Activated naive CD8-positive, alpha-beta T cell treated with anti-CD3 and anti-CD28 coated beads, Interleukin-2, amount 50 U/mL, for 24 hours (primary cell): ENCODE results near the gene PTEN.
"Not testable (repeated sequence)": the region's sequence is repeated elsewhere in the genome, so short reads cannot be mapped to it uniquely, and the experiment has no call there.

Experiments
- ATAC-seq: fragments of 150-1000 bp; cut with Tn5 transposase; one replicate; pipeline ENCODE4 v1.10.0; 2021
- DNase-seq: peaks from one replicate; pipeline ENCODE4 v3.0.0; 2021
- H3K27ac Mint-ChIP-seq: one replicate; pipeline ENCODE4 v1.8.0; 2021; ENCODE audit warnings: mild to moderate bottlenecking, mixed read lengths
- H3K27me3 Mint-ChIP-seq: one replicate; pipeline ENCODE4 v1.8.0; 2021; ENCODE audit warnings: mixed read lengths
- H3K36me3 Mint-ChIP-seq: one replicate; pipeline ENCODE4 v1.8.0; 2021; ENCODE audit warnings: low read depth, mixed read lengths
- H3K4me1 Mint-ChIP-seq: one replicate; pipeline ENCODE4 v1.8.0; 2021; ENCODE audit warnings: mixed read lengths
- H3K4me3 Mint-ChIP-seq: one replicate; pipeline ENCODE4 v1.8.0; 2021; ENCODE audit warnings: mild to moderate bottlenecking, moderate library complexity, mixed read lengths
- H3K9me3 Mint-ChIP-seq: one replicate; pipeline ENCODE4 v1.8.0; 2021; ENCODE audit warnings: mixed read lengths

The PTEN gene

DNA sequence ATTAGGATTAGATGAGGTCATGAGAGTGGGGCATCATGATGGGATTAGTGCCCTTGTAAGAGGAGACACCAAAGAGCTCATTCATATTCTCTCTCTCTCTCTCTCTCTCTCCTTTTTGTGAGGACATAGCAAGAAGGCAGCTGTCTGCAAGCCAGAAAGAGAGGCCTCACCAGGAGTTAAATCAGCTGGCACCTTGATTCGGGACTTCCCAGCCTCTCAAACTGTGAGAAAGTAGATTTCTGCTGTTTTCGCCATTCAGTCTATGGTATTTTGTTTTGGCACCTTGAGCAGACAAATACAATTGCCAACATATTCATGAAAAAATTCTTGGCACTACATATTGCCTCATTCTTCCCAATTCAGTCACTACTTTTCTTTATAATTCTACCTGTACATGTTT lies 24.8 kb upstream of the PTEN start:
- Mint-ChIP-seq H3K4me3 (no peak overlapping the region), H3K27me3 (no peaks in the 10 kb centered on the region), H3K9me3 (peaks cover 6% of the 10 kb centered on the region), H3K27ac (no peak overlapping the region), H3K4me1 (no peaks in the 10 kb centered on the region), H3K36me3 (peaks cover 1% of the 10 kb centered on the region)
- ATAC-seq: no peak
- DNase-seq: no peak

DNA sequence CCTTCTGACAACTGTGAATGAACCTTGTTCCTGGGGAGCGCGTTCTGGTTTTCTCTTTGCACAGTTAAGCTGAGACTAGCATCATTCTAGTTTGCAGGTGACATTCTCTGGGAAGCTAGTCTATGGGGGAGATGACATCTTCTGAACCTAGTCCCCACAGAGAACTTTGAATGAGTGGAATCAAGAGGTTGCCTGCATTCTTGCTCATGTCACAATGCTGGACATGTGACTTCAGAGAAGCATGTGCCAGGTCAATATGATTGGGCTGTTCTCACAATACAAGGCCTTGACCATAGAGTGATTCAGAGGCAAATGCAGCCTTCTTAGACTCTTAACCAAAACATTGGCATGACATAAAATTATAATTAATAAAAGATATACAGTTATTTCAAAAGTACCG lies 22.2 kb upstream of the PTEN start:
- no peaks in the 10 kb centered on the region for H3K27me3 Mint-ChIP-seq
- H3K4me1 Mint-ChIP-seq: no peaks in the 10 kb centered on the region
- ATAC-seq (no peak), DNase-seq (no peak)
- no peak overlapping the region for H3K27ac Mint-ChIP-seq
- H3K9me3 Mint-ChIP-seq: peaks cover 6% of the 10 kb centered on the region
- H3K36me3 Mint-ChIP-seq: peaks cover 1% of the 10 kb centered on the region
- no peak overlapping the region for H3K4me3 Mint-ChIP-seq

DNA sequence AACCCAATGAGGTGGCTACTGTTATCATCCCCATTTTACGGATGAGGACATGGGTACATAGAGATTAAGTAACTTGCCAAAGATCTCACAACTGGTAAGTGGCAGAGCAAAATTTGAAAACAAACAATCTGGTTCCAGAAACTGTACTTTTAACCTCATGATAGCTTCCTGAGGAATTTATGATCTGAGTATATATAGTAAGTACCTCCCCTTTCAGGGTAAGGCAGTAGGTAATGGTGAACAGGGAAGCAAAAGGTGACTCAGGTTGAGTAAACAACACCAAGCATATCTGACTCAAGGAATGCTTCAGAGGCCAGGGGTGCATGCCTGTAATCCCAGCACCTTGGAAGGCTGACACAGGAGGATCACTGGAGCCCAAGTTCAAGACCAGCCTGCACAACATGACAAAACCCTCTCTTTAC lies 21.2 kb upstream of the PTEN start:
- H3K9me3 Mint-ChIP-seq: no peaks in the 10 kb centered on the region
- ATAC-seq: no peak

DNA sequence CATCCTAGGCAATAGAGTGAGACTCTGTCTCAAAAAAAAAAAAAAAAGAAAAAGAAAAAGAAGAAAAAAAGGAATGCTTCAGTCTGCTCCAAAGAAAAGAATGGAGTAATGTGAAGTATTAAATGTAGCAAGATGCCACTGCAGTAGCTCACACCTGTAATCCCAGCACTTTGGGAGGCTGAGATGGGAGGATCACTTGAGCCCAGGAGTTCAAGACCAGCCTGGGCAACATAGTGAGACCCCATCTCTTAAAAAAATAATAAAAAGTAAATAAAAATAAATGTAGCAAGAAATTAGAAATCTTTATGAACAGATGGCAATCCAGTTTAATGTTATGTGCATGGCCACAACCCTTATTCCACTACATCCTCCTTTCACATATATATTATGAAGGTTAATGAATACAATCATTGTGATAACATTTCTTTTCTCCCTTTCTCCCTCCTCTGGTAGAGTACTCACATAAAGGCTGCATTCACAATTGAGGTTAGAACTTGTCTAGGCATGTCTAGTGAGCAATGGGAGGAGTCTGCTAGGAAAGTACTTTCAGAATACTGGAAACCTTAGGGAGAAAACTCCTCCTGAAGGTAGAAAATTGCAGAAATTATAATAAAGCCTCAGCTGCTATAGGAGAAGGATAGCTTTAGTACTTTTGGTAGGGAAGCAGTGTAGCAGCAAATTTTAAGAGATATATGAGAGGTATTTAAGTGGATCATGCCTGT lies 20.5 kb upstream of the PTEN start:
- no peaks in the 10 kb centered on the region for H3K27me3 Mint-ChIP-seq
- H3K9me3 Mint-ChIP-seq: no peaks in the 10 kb centered on the region
- H3K4me1 Mint-ChIP-seq: no peaks in the 10 kb centered on the region
- no peak for ATAC-seq
- DNase-seq: no peak
- no peak overlapping the region for H3K27ac Mint-ChIP-seq
- H3K36me3 Mint-ChIP-seq: no peaks in the 10 kb centered on the region
- no peak overlapping the region for H3K4me3 Mint-ChIP-seq

More for the DNA sequence above, 21.2 kb upstream of the PTEN start:
- Mint-ChIP-seq H3K4me1 (no peaks in the 10 kb centered on the region), H3K36me3 (peaks cover under 1% of the 10 kb centered on the region), H3K4me3 (no peak overlapping the region), H3K27me3 (no peaks in the 10 kb centered on the region), H3K27ac (no peak overlapping the region)
- no peak for DNase-seq

DNA sequence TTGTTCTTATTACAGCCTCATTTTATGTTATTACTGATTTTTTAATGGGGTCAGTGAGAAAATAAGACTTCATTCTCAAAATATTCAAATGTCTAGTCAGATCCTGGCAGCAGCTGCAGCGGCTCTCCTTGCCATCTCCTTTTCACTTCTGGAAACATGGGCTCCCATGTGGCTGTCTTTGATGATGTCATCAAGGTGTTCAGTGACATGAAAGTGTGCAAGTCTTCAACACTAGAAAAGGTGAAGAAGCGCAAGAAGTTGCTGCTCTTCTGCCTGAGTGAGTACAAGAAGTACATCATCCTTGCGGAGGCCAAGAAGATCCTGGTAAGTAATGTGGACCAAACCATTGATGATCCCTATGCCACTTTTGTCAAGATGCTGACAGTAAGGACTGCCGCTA lies 19.7 kb upstream of the PTEN start:
- Mint-ChIP-seq H3K4me1 (no peaks in the 10 kb centered on the region), H3K36me3 (no peaks in the 10 kb centered on the region)

DNA sequence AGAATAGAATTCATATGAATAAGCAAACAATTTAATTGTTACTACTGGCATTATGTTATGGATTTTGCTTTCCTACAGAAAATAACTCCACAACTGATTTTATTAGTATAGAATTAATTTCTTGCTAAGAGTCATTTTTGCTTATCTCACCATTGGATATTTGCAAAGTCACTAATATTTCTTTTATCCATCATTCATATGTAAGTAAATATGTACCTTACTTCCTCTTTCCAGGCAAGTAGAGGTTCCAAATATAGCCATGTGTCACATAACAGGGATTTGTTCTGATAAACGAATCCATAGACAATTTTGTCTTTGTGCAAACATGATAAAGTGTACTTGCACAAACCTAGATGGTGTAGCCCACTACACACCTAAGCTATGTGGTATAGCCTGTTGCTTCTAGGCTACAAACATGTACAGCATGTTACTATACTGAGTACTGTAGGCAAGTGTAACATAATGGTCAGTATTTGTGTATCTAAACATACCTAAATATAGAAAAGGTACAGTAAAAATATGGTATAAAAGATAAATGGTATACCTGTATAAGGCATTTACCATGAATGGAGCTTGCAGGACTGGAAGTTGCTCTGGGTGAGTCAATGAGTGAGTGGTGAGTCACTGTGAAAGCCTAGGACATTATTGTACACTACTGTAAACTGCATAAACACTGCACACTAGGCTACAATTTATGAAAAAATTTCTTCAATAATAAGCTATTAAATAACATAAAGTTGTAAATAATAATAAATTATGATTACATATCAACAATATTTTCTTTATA lies 18.4 kb upstream of the PTEN start:
- no peaks in the 10 kb centered on the region for H3K4me1 Mint-ChIP-seq
- ATAC-seq (no peak), DNase-seq (no peak)
- H3K27ac Mint-ChIP-seq: no peak overlapping the region
- H3K9me3 Mint-ChIP-seq: no peaks in the 10 kb centered on the region
- H3K27me3 Mint-ChIP-seq: no peaks in the 10 kb centered on the region
- H3K36me3 Mint-ChIP-seq: no peaks in the 10 kb centered on the region
- H3K4me3 Mint-ChIP-seq: no peak overlapping the region

More for the DNA sequence above, 19.7 kb upstream of the PTEN start:
- Mint-ChIP-seq H3K9me3 (no peaks in the 10 kb centered on the region), H3K4me3 (no peak overlapping the region), H3K27ac (no peak overlapping the region), H3K27me3 (no peaks in the 10 kb centered on the region)
- ATAC-seq: no peak
- DNase-seq: no peak

DNA sequence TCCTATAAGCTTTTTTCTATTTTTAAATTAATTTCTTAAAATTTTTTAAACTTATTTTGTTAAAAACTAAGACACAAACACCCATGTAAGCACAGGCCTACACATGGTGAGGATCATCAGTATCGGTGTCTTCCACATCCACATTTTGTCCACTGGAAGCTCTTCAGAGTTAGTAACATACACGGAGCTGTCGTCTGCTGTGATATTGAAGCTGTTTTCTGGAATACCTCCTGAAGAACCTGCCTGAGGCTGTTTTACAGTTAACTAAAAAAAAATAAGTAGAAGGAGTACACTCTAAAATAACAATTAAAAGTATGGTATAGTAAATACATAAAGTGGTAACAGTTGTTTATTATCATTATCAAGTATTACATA lies 17.8 kb upstream of the PTEN start:
- Mint-ChIP-seq H3K27ac (no peak overlapping the region), H3K27me3 (no peaks in the 10 kb centered on the region), H3K4me3 (no peak overlapping the region), H3K9me3 (no peaks in the 10 kb centered on the region), H3K4me1 (peaks cover under 1% of the 10 kb centered on the region), H3K36me3 (no peaks in the 10 kb centered on the region)
- DNase-seq (no peak), ATAC-seq (no peak)

DNA sequence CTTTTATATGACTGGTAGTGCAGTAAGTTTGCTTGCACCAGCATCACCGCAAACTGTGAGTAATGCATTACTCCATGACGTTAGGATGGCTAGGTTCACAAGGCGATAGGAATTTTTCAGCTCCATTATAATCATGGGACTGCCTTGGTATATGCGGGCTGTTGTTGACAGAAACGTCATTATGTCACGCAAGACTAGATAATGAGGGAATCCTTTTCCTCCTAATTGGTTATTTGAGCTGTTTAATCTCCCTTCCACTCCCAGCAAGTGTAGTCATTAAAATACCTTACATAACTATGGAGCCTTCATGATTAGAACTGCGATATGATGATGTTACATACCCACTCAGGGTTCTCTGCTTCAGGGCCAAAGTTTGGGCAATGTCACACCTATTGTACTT lies 17.4 kb upstream of the PTEN start:
- no peak for ATAC-seq

DNA sequence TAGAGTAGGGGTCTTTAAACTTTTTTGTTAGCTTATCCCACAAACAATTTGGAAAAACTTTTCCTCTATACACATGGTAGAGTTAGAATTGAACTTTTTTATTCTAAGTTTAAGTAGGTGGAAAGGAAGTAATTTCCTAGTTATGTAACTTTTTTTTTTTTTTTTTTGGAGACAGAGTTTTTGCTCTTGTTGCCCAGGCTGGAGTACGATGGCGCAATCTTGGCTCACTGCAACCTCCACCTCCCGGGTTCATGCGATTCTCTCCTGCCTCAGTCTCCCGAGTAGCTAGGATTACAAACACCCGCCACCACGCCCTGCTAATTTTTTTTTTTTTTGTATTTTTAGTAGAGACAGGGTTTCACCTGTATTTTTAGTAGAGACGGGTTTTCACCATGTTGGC lies 16.7 kb upstream of the PTEN start:
- H3K9me3 Mint-ChIP-seq, DNase-seq, H3K27ac Mint-ChIP-seq, H3K4me3 Mint-ChIP-seq, H3K4me1 Mint-ChIP-seq, H3K36me3 Mint-ChIP-seq, ATAC-seq, H3K27me3 Mint-ChIP-seq: not testable (repeated sequence)

More for the DNA sequence above, 17.4 kb upstream of the PTEN start:
- Mint-ChIP-seq H3K27me3 (no peaks in the 10 kb centered on the region), H3K4me3 (no peak overlapping the region), H3K36me3 (no peaks in the 10 kb centered on the region), H3K9me3 (no peaks in the 10 kb centered on the region), H3K27ac (no peak overlapping the region), H3K4me1 (peaks cover 4% of the 10 kb centered on the region)
- no peak for DNase-seq

DNA sequence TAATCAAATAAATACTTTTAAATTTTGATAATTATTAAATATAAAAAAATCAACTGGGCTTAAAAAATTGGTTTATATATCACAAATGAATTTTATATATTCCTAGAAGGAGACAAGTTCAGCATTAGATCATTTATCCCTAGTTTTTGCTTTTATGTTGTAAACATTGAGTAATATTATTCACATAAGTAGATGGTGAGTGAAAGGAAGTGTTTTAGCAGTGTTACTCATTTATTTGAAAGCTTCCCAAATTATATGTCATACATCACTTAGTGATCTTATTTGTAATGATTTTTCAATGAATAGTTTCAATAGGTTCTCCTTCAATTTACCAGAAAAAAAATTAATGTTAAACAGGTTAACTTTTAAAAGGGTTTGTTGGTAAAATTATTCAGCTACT lies 15.9 kb upstream of the PTEN start:
- DNase-seq: no peak
- Mint-ChIP-seq H3K4me3 (no peak overlapping the region), H3K27me3 (no peaks in the 10 kb centered on the region), H3K36me3 (no peaks in the 10 kb centered on the region), H3K4me1 (peaks cover 7% of the 10 kb centered on the region), H3K9me3 (no peaks in the 10 kb centered on the region), H3K27ac (no peak overlapping the region)
- no peak for ATAC-seq

DNA sequence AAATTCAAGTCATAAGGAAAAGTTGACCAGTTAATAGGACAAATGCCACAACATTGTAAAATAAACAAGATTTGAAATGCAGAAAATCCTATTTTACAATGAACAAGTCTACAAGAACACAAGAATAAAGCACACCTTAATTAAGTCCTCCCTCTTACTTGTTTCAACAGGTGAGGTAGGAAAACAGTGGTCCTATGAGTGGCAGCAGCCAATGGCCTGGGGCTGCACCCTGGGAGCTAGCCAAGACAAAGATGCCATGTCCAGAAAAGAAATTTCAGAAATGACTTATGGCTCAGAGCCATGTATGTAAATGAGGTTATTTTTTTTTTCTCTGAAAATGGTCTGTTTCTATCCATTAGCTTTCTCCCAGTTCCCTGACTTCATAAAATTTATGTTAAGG lies 14.4 kb upstream of the PTEN start:
- ATAC-seq (no peak), DNase-seq (no peak)
- H3K27ac Mint-ChIP-seq: no peak overlapping the region
- no peaks in the 10 kb centered on the region for H3K9me3 Mint-ChIP-seq
- peaks cover 7% of the 10 kb centered on the region for H3K4me1 Mint-ChIP-seq
- no peaks in the 10 kb centered on the region for H3K36me3 Mint-ChIP-seq
- no peaks in the 10 kb centered on the region for H3K27me3 Mint-ChIP-seq
- no peak overlapping the region for H3K4me3 Mint-ChIP-seq

DNA sequence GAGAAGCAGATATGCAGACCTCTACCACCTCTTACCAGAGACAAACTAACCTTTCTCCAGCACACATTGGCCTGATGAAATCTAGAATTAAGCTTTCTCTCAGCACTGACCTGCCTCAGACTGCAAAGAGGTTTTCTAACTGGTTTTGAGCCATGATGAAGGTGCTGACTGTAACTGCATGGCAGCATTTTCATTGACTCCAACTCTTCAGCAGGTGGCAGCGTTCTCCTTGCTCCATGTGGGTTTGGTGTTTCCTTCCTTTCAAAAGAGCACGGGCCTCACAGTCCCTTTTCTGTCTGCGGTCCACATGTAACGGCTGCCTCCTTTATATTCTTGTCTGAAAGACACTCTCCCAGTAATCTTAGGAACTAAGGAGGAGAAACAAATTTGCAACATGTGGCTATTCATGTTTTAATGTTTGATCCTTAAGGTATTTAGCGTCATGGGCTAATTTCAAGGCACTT lies 12.7 kb upstream of the PTEN start:
- ATAC-seq (peak; percentile 86), DNase-seq (peak; percentile 36)
- Mint-ChIP-seq H3K4me1 (peaks cover 9% of the 10 kb centered on the region), H3K27me3 (no peaks in the 10 kb centered on the region), H3K9me3 (no peaks in the 10 kb centered on the region), H3K27ac (no peak overlapping the region), H3K4me3 (no peak overlapping the region), H3K36me3 (no peaks in the 10 kb centered on the region)

DNA sequence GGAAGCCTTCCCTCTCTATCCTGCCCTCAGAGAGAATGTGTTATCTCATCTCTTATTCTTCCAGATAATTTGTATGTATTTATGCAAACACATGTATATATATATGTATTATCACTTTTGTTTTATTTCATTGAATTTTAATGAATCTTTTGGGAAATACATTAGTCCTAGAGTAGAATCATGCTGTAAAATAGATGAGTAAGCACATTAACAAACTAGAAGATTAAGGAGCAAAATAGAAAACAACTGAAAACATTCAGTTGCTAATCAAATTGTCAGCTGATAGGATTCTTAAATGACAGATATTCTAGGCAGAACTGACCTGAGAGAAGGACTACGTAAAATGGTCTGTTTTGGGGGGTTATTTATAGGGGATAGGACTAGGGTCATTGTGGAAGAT lies 11.3 kb upstream of the PTEN start:
- H3K27ac Mint-ChIP-seq: no peak overlapping the region
- no peaks in the 10 kb centered on the region for H3K36me3 Mint-ChIP-seq
- no peak for ATAC-seq
- no peaks in the 10 kb centered on the region for H3K27me3 Mint-ChIP-seq
- H3K4me3 Mint-ChIP-seq: no peak overlapping the region
- no peak for DNase-seq
- no peaks in the 10 kb centered on the region for H3K9me3 Mint-ChIP-seq
- H3K4me1 Mint-ChIP-seq: peaks cover 10% of the 10 kb centered on the region

DNA sequence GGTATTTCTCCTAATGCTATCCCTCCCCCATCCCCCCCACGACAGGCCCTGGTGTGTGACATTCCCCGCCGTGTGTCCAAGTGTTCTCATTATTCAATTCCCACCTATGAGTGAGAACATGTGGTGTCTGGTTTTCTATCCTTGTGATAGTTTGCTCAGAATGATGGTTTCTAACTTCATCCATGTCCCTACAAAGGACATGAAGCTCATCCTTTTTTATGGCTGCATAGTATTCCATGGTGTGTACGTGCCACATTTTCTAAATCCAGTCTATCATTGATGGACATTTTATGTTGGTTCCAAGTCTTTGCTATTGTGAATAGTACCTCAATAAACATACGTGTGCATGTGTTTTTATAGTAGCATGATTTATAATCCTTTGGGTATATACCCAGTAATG lies 8.2 kb upstream of the PTEN start:
- H3K27ac Mint-ChIP-seq, H3K36me3 Mint-ChIP-seq, H3K9me3 Mint-ChIP-seq, DNase-seq, H3K4me3 Mint-ChIP-seq, H3K27me3 Mint-ChIP-seq, ATAC-seq: not testable (repeated sequence)
- peaks cover 13% of the 10 kb centered on the region for H3K4me1 Mint-ChIP-seq

DNA sequence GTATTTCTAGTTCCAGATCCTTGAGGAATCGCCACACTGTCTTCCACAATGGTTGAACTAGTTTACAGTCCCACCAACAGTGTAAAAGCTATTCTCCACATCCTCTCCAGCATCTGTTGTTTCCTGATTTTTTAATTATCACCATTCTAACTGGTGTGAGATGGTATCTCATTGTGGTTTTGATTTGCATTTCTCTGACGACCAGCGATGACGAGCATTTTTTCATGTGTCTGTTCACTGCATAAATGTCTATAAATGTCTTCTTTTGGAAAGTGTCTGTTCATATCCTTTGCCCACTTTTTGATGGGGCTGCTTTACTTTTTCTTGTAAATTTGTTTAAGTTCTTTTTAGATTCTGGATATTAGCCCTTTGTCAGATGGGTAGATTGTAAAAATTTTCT lies 7.8 kb upstream of the PTEN start:
- not testable (repeated sequence) for H3K4me3 Mint-ChIP-seq, H3K9me3 Mint-ChIP-seq, H3K36me3 Mint-ChIP-seq, DNase-seq, H3K27me3 Mint-ChIP-seq, ATAC-seq
- Mint-ChIP-seq H3K4me1 (peaks cover 16% of the 10 kb centered on the region), H3K27ac (peak overlapping the region; percentile 9)
